Heart left ventricle (tissue), 13 donors: ENCODE data around the gene MIS18A.

Experiments used
- POLR2A ChIP-seq, 2 donors: fragments of 450-650 bp; IDR thresholded peaks; one replicate each; pipeline ENCODE4 v1.6.1; 2017; ENCODE audit warnings: antibody characterized with exemption in 2 of 2, mild to moderate bottlenecking in 2 of 2, moderate library complexity in 2 of 2
- TF ChIP-seq, protein P1 (sequence below), 12 donors: fragments of 200-600 bp; sonication (generic) in 4 of 12; IDR thresholded peaks; one replicate each; pipeline versions ENCODE4 v1.5.0 to v1.8.0; 2018 to 2022; ENCODE audit warnings: antibody characterized with exemption in 12 of 12, mild to moderate bottlenecking in 5 of 12
- donor health status: ischemic (EF 13 %, LVEDD 7.1; RV severe dilation, severe dysfunction).
- donor health status: DM: no; HTN: yes; CAD: no.
- donor health status: DM: no; HTN: no; CAD: no.
- donor health status: ischemic (EF 25% LVEDD 6.9; RV normal size, moderate dysfunction).
- donor health status: ischemic (EF 25% LVEDD 5.7; RV mildly dilated, moderate dysfunction).
- donor health status: ischemic (EF 35%, LVEDD 5.7; RV mildly dilated, moderate dysfunction).
- donor health status: nonischemic (EF 11% LVEDD 7.7; RV severe dilation, severe dysfunction).
- donor health status: DM: yes; HTN: yes; CAD: no.
- donor health status: PGD.
- donor health status: ischemic (EF 29% LVEDD 5.4; RV normal size, mild dysfunction).
- donor health status: nonischemic (EF 23%, LVEDD 6.1; RV moderate dilation, normal function).

DNA sequence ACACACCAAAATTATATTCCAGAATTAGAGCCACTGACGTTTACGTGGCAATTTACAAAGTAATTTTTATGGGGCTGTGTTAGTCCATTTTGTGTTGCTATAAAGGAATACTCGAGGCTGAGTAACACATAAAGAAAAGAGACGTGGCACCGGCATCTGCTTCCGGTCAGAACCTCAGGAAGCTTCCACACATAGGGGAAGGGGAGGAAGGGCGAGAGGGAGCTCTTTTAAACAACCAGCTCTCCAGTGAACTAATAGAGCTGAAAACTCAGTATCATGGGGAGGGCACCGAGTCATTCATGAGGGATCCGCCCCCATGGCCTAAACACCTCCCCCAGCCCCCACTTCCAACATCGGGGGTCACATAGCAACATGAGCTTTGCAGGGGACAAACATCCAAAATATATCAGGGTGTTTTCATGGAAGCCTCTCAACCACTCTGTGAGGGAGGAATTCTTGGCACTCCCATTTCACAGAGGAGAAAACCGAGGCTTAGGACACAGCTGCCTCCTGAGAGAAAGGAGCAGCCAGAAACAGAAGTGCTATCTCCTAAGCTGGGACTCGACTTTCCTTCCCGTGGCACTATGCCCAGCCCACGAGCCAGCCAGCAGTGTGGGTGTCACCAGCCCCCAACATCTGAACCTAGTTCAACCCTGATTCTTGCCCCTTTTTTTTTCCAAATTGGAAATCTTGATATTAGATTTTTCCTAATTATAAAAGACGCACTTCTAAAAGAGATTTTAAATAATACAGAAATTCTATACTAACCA, 29.2 kb downstream of the MIS18A start:
- TF ChIP-seq, protein P1, sequence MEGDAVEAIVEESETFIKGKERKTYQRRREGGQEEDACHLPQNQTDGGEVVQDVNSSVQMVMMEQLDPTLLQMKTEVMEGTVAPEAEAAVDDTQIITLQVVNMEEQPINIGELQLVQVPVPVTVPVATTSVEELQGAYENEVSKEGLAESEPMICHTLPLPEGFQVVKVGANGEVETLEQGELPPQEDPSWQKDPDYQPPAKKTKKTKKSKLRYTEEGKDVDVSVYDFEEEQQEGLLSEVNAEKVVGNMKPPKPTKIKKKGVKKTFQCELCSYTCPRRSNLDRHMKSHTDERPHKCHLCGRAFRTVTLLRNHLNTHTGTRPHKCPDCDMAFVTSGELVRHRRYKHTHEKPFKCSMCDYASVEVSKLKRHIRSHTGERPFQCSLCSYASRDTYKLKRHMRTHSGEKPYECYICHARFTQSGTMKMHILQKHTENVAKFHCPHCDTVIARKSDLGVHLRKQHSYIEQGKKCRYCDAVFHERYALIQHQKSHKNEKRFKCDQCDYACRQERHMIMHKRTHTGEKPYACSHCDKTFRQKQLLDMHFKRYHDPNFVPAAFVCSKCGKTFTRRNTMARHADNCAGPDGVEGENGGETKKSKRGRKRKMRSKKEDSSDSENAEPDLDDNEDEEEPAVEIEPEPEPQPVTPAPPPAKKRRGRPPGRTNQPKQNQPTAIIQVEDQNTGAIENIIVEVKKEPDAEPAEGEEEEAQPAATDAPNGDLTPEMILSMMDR (IDR thresholded peaks at IDR 0.05), result no peak
- no peak for TF ChIP-seq POLR2A (IDR thresholded peaks at IDR 0.05)
